Measurements from ENCODE around the gene CCDC69. TPM values are rescaled to one million over a fixed set of nuclear protein-coding genes. Genes with fewer than 3 reads are reported as not detected.
"Not testable (repeated sequence)": the region's sequence is repeated elsewhere in the genome, so short reads cannot be mapped to it uniquely, and the experiment has no call there.

Gene CCDC69
- total RNA-seq, 1 donor from 2014 or later = 0.78 TPM

- DNase-seq = no peak
Observed at GRCh38 chr5:151222054-151222789, 1.7 kb downstream of the CCDC69 start.

- DNase-seq = no peak
Observed at GRCh38 chr5:151221574-151221973, 2.3 kb downstream of the CCDC69 start.

GRCh38 chr5:151219789-151220188 lies 4.1 kb downstream of the CCDC69 start:
- no peak for DNase-seq

GRCh38 chr5:151219138-151219537 lies 4.8 kb downstream of the CCDC69 start:
- no peak for DNase-seq

- no peak for DNase-seq
Observed at GRCh38 chr5:151218177-151218576, 5.7 kb downstream of the CCDC69 start.

- no peak for DNase-seq
Observed at GRCh38 chr5:151216781-151217180, 7.1 kb downstream of the CCDC69 start.

- no peak for DNase-seq
Observed at GRCh38 chr5:151215546-151215880, 8.4 kb downstream of the CCDC69 start.

GRCh38 chr5:151214614-151215545 lies 9.0 kb downstream of the CCDC69 start:
- DNase-seq = no peak

- no peak for DNase-seq
Observed at GRCh38 chr5:151213803-151214613, 9.9 kb downstream of the CCDC69 start.

- DNase-seq = no peak
Observed at GRCh38 chr5:151212406-151212798, 11.5 kb downstream of the CCDC69 start.

GRCh38 chr5:151208481-151208914 lies 15.4 kb downstream of the CCDC69 start:
- DNase-seq = no peak

GRCh38 chr5:151205411-151205810 lies 18.5 kb downstream of the CCDC69 start:
- no peak for DNase-seq

GRCh38 chr5:151204051-151204450 lies 19.8 kb downstream of the CCDC69 start:
- no peak for DNase-seq

GRCh38 chr5:151202381-151203139 lies 21.3 kb downstream of the CCDC69 start:
- DNase-seq = no peak

- no peak for DNase-seq
Observed at GRCh38 chr5:151200913-151201595, 22.8 kb downstream of the CCDC69 start.

- no peak for DNase-seq
Observed at GRCh38 chr5:151199581-151200185, 24.2 kb downstream of the CCDC69 start.

GRCh38 chr5:151198861-151199260 lies 25.0 kb downstream of the CCDC69 start:
- no peak for DNase-seq

GRCh38 chr5:151197291-151197600 lies 26.6 kb downstream of the CCDC69 start:
- not testable (repeated sequence) for DNase-seq

- no peak for DNase-seq
Observed at GRCh38 chr5:151196556-151197290, 27.2 kb downstream of the CCDC69 start.

- DNase-seq = no peak
Observed at GRCh38 chr5:151195622-151196021, 28.3 kb downstream of the CCDC69 start.
